CD4-positive, alpha-beta T cell treated with Interleukin-1 beta for 1 hour (primary cell): Measurements from ENCODE around the gene DEFB108B.
"Not testable (repeated sequence)": the region's sequence is repeated elsewhere in the genome, so short reads cannot be mapped to it uniquely, and the experiment has no call there.

ENCODE experiments used
- DNase-seq, 2 donors: peaks; one replicate each; pipeline ENCODE4 v3.0.0-alpha.2; 2020 to 2022

DEFB108B gene

DNA sequence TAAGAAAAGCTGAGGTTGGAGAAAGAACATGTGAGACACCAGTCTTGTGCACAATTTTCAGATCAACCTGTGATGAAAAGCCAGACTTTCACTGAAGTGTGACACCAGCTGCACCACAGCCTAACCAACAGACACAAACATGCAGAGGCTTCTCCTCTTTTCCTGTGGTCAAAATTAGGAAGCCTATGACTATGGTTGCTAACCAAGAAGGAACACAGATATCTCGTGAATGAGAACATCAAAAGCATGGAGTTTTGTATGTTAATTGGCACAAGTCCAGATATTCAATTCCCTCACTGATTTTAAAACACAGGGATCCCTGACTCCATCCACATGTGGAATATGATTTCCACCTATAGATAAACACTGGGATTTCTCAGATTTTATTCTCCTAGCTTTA lies 11.5 kb upstream of the DEFB108B start:
- not testable (repeated sequence) for DNase-seq

DNA sequence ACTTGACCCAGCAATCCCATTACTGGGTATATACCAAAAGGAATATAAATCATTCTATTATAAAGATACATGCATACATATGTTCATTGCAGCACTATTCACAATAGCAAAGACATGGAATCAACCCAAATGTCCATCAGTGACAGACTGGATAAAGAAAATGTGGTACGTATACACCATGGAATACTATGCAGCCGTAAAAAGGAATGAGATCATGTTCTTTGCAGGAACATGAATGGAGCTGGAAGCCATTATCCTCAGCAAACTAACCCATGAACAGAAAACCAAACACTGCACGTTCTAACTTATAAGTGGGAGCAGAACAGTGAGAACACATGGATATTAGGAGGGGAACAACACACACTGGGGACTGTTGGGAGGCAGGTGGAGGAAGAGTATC lies 3.8 kb upstream of the DEFB108B start:
- DNase-seq = not testable (repeated sequence)

DNA sequence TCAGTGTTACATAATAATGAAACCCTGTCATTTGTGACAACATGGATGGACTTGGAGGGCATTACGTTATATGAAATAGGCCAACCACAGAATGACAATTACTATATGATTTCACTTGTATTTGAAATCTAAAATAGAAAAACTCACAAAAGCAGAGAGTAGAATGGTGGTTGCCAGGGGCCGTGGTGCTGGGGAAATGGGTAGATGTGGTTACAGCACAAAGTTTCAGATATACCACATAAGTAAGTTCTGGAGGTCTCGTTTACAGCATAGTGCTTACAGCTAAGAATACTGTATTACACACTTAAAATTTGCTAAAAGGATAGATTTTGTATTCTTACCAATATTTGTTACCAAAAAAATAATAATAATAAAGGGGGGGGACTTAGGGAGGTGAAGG lies 3.3 kb upstream of the DEFB108B start:
- not testable (repeated sequence) for DNase-seq

DNA sequence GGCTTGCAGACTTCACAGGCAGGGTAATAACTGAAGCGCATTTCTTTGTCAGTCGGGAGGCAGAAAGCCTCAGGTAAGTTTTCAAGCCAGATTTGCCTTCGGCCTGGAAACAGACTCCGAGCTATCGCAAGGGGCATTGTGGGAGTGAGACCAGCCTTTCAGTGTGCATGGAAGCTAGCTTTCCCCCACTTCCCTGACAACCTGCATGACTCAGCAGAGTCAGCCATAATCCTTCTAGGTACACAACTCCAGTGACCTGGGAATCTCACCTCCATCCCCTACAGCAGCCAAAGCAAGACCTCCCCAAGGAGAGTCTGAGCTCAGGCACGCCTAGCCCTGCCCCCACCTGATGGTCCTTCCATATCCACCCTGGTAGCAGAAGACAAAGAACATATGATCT lies 9.7 kb downstream of the DEFB108B start:
- not testable (repeated sequence) for DNase-seq

DNA sequence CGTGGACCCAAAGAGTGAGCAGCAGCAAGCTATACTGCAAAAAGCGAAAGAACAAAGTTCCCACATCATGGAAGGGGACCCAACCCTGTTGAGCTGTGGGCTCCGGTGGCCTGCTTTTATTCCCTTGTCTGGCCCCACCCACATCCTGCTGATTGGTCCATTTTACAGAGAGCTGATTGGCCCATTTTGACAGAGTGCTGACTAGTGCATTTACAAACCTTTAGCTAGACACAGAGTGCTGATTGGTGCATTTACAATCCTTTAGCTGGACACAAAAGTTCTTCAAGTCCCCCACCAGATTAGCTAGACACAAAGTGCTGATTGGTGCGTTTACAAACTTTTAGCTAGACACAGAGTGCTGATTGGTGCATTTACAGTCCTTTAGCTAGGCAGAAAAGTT lies 10.4 kb downstream of the DEFB108B start:
- not testable (repeated sequence) for DNase-seq

DNA sequence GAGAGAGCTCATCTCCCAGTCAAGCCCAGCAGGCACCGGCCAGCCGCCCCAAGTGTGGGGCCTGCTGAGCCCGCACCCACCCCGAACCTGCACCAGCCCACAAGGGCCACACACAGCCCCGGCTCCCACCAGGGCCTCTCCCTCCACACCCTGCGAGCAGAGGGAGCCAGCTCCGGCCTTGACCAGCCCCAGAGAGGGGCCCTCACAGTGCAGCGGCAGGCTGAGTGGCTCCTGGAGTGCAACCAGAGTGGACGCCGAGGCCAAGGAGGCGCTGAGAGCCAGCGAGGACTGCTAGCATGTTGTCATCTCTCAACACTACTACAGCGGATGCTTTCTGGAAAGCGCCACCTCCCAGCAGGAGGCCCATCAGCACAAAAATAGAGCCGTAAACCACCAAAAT lies 10.9 kb downstream of the DEFB108B start:
- DNase-seq = no peak

DNA sequence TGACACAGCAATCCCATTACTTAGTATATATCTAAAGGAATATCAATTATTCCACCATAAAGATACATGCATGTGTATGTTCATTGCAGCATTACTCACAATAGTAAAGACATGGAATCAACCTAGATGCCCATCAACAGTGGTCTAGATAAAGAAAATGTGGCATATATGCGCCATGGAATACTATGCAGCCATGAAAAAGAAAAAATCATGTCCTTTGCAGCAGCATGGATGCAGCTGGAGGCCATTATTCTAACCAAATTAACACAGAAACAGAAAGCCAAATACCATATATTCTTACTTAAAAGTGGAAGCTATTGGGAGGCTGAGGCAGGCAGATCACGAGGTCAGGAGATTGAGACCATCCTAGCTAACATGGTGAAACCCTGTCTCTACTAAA lies 20.9 kb downstream of the DEFB108B start:
- DNase-seq = not testable (repeated sequence)

DNA sequence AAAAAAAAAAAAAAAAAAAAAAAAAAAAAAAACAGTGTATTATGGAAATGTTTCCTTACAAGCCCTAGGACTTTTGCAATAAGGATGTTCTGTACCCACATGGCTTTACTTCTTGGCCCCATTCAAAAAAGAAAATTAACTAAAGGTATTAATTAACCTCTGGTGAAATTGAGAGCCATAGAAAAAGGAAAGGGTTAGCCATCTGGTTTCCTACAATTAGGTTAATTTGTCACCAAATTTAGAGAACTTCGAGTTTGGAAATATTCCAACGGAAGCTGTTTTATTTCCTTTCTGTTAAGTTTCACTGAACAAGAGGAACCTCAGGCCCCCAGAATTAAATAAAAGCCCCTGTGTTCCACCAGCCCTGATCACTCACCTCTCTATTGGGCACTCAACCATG lies 22.9 kb downstream of the DEFB108B start:
- not testable (repeated sequence) for DNase-seq

DNA sequence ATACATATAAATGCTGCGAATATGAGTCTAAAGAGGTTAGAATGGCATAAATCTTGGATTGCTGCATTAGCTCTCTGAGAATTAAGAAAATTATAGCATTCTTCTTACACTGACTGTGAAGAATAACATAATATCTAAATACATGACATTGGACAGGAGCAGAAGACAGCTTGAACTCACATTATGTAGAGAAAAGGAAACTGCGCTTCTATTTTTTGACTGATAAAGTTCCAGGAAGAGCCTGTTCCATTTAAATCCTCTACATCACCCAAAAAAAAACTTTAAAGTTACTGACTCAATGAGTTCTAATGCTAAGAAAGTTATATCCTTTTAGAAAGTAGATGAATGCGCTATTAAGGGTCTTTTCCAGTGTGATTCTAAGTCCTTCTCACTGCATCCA lies 27.8 kb downstream of the DEFB108B start:
- DNase-seq = not testable (repeated sequence)

DNA sequence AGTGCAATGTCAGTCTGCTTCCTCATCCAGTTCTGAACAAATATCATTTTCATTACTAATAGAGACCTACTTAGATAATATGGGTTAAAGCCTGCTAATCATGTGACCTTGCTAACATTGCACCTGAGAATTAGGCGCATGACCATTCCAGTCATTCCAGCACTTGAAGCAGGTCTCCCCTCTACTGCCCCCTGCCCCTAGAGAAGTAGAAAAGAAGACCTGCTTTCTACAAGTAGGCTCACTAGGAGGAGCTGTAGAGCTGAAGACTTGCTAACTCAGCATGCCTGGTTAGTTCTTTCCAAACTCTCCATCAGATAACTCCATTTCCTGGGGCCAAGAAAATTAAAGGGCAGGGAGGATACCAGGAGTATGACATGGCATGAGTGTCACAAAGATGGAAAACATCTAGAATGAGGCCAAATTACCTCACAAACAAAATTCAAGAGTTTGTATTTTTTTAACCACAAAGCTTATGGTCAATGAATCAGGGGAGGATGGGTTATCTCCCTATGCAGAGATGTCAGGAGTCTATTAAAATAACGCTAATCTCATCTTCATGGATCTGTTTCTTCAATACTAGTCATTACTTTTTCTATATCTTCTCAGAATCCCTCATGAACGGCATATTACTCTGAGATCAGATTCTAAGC lies 31.1 kb downstream of the DEFB108B start:
- DNase-seq = peak; percentile 4 to 19

DNA sequence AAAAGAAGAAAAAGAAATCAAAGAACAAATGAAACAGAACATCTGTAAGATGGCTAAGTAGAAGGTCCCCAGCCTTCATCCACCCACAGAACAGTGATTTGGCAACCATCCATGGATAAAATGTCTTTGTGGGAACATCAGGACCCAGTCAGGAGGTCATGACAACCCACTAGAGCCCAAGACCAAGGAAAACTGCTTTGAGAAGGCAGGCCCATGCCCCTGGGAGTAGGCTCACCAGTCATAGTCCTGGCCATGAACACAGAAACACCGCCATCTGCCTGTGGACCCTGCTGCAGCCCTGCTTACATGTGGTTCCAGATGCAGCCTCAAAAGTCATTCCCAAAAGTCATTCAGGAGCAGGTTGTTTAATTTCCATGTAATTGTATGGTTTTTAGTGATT lies 34.2 kb downstream of the DEFB108B start:
- DNase-seq = not testable (repeated sequence)

DNA sequence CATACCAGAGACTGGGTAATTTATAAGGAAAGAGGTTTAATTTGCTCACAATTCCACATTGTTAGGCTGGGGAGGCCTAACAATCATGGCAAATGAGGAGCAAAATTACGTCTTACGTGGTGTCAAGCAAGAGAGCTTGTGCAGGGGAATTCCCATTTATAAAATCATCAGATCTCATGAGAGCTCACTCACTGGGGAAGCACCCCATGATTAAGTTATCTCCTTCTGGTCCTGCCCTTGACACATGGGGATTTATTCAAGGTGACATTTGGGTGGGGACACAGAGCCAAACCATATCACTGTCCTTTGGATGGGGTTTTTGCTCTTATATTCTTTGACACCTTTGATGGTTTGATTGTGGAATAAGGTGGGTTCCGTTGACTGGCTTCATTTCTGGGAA lies 36.9 kb downstream of the DEFB108B start:
- not testable (repeated sequence) for DNase-seq

DNA sequence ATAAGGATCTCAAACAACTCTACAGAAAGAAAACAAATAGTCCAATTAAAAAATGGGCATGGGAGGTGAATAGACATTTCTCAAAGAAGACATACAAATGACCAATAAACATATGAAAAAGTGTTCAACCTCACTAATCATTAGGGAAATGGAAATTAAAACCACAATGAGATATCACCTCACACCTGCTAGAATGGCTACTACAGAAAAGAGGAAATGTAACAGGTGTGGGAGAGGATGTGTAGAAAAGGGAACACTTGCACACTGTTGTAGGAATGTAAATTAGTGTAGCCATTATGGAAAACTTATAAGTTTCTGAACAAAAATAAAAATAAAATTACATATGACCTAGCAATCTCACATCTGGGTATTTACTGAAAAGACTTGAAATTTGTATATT lies 37.7 kb downstream of the DEFB108B start:
- DNase-seq = not testable (repeated sequence)

DNA sequence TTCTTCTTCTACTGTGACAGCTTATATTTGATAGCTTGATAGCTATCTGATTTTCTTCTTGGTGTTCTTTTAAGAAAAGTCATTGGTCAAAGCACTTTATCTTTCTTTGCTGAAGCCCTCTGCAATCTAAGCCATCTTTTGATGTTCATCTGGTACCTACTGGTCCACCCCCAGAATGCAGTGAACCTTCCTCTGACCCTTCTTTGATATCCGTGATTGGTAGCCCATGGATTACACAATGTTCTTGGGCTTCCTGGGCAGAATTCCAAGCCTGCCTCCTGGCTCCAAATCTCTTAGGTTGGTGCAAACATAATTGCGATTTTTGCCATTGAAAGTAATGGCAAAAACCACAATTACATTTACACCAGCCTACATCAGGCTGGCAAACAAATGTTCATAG lies 43.3 kb downstream of the DEFB108B start:
- not testable (repeated sequence) for DNase-seq

DNA sequence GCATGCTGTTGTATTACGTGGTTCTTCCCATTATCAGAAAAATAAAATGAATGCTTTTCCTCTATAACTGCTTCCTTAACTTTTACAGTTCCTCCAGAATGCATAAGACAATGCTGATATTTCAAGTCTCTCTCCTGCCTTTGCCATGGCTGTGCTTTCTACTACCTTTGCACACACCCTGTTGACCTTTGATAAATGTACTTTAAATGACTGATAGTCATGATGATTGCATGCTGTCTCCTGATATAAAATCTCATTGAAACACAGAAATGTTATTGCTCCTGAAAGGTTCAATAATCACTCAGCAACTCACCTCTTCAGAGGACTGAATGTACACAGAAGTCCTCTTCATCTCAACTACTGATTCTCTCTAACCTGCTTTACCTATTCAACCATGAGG lies 45.1 kb downstream of the DEFB108B start, which contains the start of gene DEFB131B:
TSS of gene DEFB131B (plus strand) at position 395 of the 400 bp plus-strand sequence. CDS start at position 395, 0 bp downstream.
- not testable (repeated sequence) for DNase-seq

DNA sequence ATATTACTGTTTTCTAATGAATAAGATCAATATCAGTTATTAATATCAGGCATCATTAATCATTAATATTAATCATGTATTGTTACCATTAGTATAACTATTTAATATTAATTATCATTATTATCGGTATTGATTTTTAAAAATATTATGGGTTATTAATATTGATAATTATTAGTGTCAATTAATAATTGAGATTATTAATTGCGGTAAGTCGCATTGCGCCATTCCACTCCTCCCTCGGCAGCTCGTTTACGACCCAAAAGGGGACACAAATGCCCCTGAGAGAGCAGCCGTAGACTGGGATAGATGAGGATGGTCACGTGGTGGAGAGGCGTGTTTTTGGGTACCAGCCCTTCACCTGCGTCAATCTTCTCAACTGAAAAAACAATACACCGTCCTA lies 52.8 kb downstream of the DEFB108B start:
- not testable (repeated sequence) for DNase-seq
